Measurements from ENCODE around the gene B9D1. TPM values are rescaled to one million over a fixed set of nuclear protein-coding genes. Genes with fewer than 3 reads are reported as not detected.

The B9D1 gene
- total and polyA plus RNA-seq, 2 experiments from 2014 or later = 35.2 to 63.5 TPM

- no peak for TF ChIP-seq CREB1 (CRISPR knock-in tag; IDR thresholded peaks at IDR 0.05; ENCODE audit: low read depth)
- TF ChIP-seq POLR2AphosphoS5 (IDR thresholded peaks at IDR 0.05; ENCODE audit: low read depth) = no peak
- no peak for TF ChIP-seq NANOG (IDR thresholded peaks at IDR 0.05; ENCODE audit: borderline replicate concordance)
- TF ChIP-seq JUNB (IDR thresholded peaks at IDR 0.05; ENCODE audit: unreplicated experiment) = no peak
- TF ChIP-seq EZH2 (IDR thresholded peaks at IDR 0.05; ENCODE audit: low read depth, unreplicated experiment) = no peak
- no peak for TF ChIP-seq REST (IDR thresholded peaks at IDR 0.05; ENCODE audit: unreplicated experiment)
These were observed 59.7 kb downstream of the B9D1 start (continued) for GRCh38 chr17:19302791-19303331.

GRCh38 chr17:19301973-19302372 is 60.5 kb downstream of the B9D1 start:
- no peak for TF ChIP-seq JUNB (IDR thresholded peaks at IDR 0.05; ENCODE audit: unreplicated experiment)
- peak in 1 of 2 experiments; percentile 37; a peak in 2 of 4 replicates for TF ChIP-seq CTCF (conservative IDR thresholded peaks at IDR 0.05; ENCODE audit: low read depth in 2 of 2)
- DNase-seq (ENCODE audit: low spot score) (no peak), ATAC-seq (no peak)
- Histone ChIP-seq H3K79me2 (replicated peaks; ENCODE audit: insufficient read depth) (peaks cover 18% of the 10 kb centered on the region), H3K4me3 (no peak overlapping the region), H3K27me3 (ENCODE audit: insufficient read depth) (no peaks in the 10 kb centered on the region), H3F3A (replicated peaks; ENCODE audit: low read depth) (no peaks in the 10 kb centered on the region), H2AFZ (no peak overlapping the region), H3K27ac (ENCODE audit: low read depth) (no peak overlapping the region), H4K20me1 (replicated peaks; ENCODE audit: insufficient read depth) (peaks cover 17% of the 10 kb centered on the region), H3K4me2 (no peak overlapping the region), H3K4me1 (ENCODE audit: insufficient read depth) (no peaks in the 10 kb centered on the region; the same call in 1 of the 2 replicates), H3K9me2 (ENCODE audit: insufficient read depth) (no peaks in the 10 kb centered on the region), H3K36me3 (ENCODE audit: insufficient read depth) (no peaks in the 10 kb centered on the region)
- H3K4me1 Mint-ChIP-seq = peaks cover 15% of the 10 kb centered on the region
- no peaks in the 10 kb centered on the region; the same call in 1 of the 3 replicates for H3K36me3 Mint-ChIP-seq (ENCODE audit: low read depth)
- H3K27ac Mint-ChIP-seq = peak overlapping the region; percentile 84; the same call in 1 of the 2 replicates
- H3K9me3 Mint-ChIP-seq = no peaks in the 10 kb centered on the region
- H3K4me3 Mint-ChIP-seq = no peak overlapping the region
- H3K27me3 Mint-ChIP-seq (ENCODE audit: insufficient read depth, low read depth, poor library complexity) = peaks cover 17% of the 10 kb centered on the region
